Urothelium cell line (cell line): ENCODE data around the gene MAML1.

Experiments
- DNase-seq: peaks from one replicate; pipeline ENCODE4 v3.0.0; 2011; ENCODE audit warnings: low spot score, mixed read lengths
- FAIRE-seq: peaks from 2 replicates; lab custom pipeline; 2011; peaks lifted over from hg19 to GRCh38; lab: Jason Lieb, UNC

The MAML1 gene

DNA sequence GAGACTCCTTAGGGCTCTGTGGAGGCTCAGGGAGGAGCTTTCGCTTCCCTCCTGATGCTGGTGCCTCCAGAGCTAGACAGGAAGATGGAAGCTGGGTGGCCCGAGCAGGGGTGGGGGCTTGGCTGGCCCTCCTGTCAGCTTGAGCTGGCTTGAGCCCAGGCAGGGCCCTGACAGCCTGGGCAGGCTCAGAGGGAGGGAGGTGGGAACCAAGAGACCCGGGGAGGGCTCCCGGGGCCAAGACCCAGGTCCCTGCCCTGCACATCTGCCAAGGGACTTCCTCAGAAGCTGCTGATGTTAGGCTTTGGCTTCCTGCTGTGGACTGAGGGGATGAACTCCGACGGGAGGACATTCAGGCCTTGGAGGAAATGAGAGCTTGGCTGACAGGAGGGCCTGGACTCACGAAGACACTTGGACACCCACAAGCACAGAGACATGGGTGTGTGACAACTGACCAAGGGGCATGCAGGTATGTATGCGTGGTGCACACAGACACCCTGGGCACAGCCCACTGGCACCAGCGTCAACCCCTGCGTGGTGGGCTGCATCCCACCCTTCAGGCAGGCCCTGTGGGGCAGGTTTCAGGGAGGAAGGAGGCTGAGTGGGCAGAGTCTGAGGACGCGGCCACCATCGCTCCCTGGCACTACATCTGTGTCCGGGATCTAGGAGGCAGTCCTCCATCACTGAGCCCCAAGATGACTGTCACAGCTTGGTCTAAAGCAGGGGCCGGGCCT lies 59.4 kb downstream of the MAML1 start:
- FAIRE-seq, result no peak
- no peak for DNase-seq

DNA sequence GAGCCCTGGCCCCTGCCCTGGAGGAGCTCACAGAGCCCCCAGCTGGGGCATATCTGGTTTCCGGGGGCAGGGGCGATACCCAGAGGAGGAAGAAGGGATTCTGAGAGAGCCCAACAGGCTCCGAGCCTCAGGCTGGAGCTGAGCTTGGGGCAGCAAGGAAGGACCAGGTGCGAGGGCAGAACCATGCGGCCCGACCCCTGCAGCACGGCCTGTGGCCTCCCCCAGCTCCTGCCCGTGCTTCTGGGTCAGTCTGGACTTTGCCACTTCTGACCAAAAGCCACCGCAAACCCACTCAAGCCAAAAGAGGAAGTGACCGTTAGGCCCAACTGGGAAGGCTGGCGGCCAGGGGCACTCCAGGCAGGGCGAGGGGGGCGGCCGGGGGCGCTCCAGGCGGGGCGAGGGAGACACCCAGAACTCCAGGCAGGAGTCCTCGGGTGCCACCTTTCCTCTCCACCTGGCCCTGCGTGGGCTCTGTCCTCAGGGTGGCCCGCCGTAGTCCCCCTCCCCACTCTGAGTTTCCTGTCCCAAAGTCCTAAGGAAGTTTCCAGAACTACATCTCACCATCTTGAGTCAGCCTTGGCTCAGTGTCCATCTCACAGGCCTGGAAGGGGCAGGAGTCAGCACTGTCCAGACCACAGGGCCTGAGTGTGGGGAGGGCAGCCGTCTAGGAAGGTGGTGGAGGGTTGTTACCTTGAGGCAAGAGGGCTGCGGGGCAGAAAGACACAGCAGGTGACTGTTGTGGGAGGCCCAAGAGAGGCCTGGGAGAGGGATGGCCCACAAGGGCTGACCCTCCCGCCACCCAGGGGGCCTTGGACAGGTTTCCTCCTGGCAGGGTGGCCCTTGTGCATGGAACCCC lies 60.2 kb downstream of the MAML1 start:
- no peak for FAIRE-seq
- DNase-seq, result no peak

DNA sequence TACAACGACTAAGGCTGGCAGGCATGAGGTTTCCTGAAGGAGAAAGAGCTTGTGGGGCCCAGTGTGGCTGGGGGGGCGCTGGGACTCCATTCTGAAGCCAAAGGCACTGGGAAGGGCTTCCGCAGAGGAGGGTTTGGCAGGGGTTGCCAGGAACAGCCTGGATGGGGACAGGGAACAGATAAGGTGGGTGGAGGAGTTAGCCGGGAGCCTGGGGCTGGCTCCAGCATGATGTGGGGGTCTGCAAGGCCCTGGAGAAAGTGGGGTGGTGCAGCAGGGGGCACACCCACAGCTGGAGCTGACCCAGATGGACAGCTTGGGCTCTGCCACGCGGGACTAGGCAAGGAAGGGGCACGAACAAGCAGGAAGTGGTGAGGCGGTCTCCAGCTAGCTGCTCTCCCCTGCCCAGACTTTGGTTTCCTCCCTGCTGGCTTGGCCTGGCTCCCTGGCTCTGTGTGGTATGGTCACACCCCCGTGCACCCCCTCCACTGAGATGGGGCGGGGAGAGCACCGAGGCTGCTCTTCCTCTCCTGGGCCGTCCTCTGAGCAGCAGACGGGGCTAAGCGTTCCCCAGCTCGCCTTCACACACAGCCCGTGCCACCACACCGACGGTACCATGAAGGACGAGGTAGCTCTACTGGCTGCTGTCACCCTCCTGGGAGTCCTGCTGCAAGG lies 61.0 kb downstream of the MAML1 start, which contains the start of gene LTC4S:
LTC4S (plus strand) TSS at position 519 of the 672 bp plus-strand sequence; CDS start at position 614, 95 bp downstream.
- DNase-seq, result no peak
- FAIRE-seq, result no peak

DNA sequence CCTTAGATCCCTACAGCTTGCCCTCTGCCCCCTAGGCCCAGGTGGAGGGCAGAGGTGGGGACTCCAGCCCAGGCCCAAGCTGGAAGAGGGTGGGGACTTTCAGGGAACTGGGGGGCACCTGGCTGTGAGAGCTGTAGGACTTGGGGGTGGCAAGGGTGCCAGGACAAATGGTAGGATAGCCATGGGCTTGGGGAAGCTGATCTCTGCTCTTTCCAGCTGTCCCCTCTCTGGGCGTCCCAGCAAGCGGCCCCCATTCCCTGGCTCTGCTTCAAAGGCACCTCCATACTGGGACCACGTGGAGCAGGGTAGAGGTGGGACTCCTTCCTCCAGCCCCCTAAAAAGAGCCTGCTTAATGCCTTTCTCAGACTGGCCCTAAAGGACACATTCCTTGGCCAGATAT lies 61.5 kb downstream of the MAML1 start:
- FAIRE-seq (no peak), DNase-seq (no peak)

DNA sequence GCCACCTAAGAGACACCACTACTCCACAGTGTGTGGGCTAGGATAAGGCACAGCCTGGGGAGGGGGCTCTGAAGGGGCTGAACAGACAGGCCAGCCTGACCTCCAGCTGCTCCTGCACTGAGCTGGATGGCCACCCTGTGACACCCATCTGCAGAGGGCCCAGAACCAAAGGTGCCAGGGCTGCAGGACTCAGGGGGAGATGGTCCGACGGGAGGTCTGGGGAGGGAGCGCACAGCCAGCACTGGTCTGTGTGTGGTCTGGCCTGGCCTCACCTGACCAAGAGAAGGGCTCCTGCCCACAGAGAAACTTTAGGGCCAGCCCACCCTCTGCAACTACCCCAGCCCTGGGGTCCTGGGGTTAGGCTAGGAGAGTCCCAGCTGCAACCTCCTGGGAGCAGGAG lies 62.0 kb downstream of the MAML1 start:
- DNase-seq (no peak), FAIRE-seq (no peak)

DNA sequence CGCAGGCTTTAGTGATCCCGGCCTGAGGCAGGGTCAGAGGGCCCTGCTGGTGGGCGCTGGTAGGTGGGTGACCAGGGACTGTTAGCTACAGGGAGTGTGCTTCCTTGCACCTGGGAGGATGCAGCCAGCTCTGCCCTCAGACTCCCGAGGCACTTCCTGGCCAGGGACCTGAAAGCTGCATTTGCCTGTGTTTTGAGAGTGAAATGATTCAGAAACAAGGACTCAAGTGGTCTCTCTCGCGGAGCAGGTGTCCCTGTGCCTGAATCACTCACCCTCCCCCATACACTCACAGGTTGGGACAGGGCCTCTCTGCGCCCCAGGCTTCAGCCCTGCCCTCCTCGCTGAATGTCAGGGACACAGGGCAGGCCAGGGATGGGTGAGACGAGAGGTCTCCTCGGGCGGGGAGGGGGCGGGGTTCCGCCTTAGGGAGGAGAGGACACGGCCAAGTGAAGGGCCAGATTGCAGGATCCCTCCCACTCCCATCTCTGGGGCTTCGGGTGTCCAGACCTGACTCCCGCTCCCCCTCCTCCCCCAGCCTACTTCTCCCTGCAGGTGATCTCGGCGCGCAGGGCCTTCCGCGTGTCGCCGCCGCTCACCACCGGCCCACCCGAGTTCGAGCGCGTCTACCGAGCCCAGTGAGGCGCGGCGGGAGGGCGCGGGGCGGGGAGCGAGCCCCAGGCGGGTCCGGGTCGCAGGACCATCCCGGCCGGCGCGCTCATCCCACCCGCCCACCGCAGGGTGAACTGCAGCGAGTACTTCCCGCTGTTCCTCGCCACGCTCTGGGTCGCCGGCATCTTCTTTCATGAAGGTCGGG lies 62.6 kb downstream of the MAML1 start:
- no peak for DNase-seq
- FAIRE-seq, result no peak

DNA sequence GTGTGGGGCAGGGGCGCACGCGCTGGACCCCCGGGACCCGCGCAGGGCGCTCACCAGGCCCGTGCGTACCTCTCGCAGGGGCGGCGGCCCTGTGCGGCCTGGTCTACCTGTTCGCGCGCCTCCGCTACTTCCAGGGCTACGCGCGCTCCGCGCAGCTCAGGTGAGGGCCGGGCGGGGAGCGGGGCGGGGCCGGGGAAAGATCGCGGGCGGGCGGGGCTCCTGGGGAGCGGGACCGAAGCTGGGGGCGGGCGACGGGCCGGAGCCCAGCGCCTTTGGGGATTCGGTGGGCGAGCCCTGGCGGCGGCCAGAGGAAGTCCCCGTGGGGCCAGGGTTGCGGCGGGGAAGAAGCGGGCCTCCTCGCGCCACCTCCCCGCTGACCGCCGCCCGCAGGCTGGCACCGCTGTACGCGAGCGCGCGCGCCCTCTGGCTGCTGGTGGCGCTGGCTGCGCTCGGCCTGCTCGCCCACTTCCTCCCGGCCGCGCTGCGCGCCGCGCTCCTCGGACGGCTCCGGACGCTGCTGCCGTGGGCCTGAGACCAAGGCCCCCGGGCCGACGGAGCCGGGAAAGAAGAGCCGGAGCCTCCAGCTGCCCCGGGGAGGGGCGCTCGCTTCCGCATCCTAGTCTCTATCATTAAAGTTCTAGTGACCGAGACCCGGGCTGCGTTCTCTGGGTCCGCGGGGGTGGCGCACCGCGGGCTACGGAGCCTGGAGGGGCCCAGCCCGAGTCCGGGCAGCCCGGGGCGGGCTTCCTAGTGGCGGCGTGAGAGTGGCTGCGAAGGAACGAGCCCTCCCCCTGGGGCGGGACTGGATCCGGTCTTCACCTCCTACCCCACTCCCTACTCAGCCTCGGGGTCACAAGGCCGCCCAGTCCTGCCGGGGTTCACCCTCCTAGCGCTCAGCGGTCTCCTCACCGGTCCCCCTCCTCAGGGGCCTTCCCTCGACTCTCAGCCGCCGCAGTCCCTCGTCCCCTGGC lies 63.5 kb downstream of the MAML1 start:
- no peak for DNase-seq
- FAIRE-seq, result no peak

DNA sequence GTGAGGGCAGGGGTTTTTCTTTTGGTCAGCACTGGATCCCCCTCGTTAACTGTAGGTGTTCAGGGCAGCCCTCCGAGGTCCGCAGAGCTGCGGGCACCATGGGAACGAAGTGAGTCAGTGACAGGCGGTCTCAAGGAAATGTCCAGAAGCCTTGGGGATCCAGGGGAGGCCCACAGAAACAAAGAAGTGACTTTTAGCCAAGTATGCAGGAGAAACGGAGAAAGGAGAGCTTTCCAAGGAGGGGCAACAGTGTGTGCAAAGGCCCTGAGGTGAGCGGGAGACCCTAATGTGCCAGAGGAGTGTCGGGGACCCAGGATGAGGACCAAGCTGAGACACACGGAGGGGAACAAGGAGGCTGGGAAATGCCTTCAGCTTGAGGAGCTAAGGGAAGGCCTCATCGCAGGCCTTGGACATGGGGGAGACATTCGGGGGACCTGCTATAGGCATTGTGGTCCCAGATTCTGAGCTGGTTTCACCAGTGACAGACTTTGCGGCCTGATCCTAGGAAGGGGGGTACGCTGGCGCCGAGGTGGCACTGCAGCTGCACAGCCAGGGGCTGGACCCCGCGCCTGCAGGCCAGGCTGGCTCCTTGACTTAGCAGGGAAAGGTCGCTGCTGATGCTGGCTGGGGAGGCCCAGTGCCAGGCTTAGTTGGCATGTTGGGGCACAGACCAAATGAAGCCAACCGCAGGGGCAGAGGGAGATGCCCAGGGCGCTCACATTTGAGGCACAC lies 64.4 kb downstream of the MAML1 start:
- DNase-seq, result no peak
- no peak for FAIRE-seq

DNA sequence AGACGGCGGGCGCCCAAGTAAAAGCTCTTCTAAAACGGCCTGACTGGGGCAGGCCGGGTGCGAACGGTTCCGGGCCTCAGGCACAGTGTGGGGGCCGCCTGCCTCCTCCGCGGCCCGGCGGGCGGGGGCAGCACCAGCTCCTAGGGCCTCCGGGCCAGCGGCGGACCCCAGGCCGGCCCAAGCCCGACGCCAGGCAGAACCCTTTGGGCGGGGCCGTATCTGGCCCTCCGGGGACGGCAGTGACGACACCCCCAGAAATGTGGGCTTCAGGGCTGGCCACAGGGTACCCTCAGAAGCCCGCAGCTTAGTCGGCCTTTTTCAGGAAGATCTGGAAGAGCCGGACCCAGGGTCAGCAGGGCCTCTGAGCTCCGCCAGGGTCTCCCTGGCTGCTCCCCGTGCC lies 65.1 kb downstream of the MAML1 start:
- DNase-seq (no peak), FAIRE-seq (no peak)

DNA sequence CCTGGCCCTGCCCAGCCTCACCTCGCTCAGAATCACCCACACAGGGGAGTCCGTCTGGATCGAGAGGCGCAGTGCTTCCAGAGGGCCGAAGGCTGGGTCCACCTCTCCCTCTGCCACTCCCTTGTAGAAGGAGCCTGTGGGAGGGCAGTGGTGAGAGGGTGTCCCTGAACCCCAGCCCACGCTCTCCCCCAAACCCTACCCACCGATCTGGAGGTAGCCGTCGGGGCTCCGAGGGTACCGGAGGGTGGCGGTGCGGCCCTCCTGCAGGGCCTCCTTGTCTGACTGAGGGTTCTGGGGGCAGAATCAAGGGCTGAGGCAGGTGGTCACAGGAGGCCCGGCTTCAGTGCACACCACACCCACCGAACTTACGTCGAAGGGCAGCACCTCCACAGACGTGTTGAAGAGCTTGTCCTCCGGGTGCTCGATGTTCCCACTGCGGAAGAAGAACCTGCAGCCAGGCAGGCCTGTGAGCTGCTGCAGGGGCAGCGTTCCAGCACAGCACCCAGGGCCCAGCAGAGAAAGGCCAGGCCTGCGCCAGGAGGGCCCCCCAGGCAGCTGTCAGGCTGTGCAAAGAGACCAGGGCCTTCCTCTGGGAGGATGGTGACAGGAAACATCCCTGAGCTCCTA lies 65.6 kb downstream of the MAML1 start:
- no peak for FAIRE-seq
- DNase-seq, result no peak

DNA sequence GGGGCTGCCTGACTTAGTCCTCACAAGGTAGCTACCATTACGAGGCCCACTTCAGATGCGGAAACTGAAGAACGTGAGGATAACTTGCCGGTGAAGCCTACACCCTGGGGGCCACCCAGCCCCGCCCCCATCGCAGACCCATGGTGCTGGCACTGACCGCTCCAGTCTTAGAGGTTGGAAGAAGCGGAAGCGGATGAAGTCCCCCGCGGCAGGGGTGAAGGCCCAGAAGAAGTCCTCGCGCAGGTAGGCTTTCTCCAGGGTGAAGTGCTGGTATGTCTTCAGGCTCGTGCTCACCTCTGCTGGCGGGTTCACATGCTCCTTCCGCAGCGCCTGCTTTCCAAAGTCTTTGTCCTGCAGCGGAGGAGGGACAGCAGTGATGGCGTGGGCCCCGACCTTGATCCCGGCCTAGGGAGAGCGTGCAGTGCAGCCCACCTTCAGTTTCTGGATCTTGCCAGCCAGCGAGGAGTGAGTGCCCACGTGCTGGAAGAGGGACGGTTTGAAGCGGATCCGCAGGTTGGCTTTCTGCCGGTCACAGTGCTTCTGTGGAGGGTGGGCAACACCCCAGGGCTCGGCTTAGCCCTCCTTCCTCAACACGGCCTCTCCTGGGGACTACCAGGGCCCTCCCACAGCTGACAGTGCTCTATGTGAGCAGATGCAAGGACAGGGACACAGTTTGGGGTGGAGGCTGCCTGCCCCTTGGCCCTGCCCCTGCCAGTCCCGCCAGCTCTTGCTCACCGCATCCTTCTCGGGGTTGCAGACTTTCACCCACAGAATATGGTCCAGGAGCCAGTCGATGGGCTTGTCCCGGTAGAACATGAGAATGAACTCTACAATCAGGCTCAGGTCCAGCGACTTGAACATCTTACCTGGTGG lies 66.4 kb downstream of the MAML1 start:
- DNase-seq (no peak), FAIRE-seq (no peak)

DNA sequence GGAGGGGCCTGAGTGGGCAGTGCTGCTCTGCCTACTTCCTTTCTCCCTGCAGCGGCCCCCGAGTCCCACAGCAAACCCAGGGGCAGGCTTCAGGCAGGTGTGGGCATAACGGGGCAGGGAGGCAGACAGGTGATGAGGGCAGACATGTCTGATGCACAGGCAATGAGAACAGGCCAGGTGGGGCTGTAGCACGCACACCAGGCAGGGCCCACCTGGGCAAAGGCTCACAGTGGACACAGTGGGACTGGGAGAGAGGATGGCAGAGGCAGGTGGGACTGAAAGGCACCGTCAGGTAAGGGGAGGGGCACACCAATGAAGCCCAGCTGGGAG lies 67.0 kb downstream of the MAML1 start:
- FAIRE-seq (no peak), DNase-seq (no peak)

DNA sequence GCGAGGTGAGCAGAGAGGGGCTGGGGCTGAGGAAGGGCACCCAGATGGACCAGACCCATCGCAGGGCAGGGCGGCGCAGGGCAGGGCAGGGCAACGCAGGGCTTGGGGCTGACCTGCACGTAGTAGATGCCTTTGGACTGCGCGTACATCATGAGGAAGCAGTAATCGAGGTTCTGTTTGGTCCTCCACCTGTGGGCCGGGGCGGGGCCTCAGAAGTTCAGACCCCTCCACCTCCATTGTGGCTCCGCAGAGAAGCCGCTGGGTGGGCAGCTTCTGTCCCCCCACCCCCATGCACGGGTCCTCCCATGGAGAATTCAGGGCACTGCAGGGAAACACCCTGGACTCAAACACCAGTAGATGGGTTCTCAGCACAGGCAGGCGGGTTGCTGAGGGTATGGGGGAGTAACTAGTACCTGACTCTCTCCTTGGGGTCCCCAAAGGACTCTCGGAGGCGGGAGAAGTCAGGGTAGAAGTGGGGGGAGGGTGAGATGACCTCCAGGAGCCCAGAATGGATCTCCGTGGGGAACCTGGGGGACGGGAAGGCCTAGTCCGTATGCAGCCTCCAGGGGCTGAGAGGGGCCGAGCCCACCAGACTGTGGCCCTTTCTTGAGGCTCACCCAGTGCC lies 67.6 kb downstream of the MAML1 start:
- no peak for DNase-seq
- no peak for FAIRE-seq

DNA sequence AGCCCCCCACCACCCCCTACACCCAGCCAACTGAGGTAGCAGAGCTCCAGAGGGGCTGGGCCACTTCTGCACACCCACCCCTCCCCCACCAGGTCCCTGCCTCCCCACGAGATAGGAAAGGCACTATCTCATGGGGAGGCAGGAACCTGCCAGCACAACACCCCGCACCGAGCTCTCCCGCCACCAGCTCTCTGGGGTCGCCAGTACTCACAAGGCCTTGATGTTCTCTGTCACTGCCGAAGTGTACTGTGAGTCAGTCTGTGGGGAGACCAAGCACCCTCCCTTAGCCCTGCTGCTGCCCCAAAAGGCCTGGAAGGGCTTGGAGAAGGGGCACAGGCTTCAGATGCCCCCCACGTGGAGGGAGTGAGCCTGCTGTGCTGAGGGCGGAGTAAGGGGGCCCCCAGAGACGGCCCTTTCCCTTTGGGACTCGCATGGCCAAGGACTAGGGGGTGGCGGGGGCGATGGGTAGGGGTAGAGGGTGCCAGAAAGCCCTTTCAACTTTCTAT lies 68.1 kb downstream of the MAML1 start:
- DNase-seq (no peak), FAIRE-seq (no peak)

DNA sequence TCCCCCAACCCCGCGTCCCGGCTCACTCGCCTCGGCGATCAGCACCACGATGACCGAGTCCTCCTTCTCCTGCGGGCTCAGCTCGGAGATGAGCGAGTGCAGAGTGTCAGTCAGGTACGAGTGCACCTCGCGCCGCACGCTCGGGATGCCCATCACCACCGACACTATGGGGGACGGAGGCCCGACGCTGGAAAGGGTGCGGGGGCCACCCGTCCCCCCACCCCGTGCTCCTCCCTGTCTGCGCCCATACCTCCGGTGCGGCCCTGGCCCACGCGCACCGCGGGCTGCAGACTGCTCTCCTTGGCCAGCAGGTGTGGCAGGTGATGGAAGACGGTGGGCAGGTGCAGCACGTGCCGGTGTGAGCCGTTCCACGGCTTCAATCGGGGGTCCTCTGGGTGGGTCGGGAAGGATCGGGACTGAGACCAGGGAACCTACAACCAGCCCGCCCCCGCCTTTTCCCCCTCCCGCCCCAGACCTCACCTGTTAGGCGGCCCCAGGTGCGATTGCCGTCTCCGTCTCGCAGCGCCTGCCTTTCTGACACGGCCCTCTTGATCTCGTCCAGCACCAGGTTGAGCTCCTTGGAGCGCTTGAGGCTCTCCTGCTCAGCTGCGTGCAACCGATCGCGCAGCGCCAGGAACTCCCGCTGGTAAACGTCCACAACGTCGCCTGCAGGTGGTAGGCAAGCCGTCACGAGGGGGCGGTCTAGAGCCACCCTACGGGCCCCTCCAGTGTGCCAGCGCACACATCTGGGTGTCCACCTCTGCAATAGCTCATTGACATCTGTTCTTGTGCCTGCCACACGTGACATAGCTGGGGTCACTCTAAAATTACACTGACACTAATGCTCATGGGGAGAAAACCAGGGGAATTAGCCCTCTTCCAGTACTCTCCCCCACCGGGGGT lies 68.9 kb downstream of the MAML1 start:
- no peak for DNase-seq
- FAIRE-seq, result no peak
